GM23338 (cell line): ENCODE measurements around the gene ERBB4. TPM values are rescaled to one million over a fixed set of nuclear protein-coding genes. Genes with fewer than 3 reads are reported as not detected.
"Not testable (repeated sequence)": the region's sequence is repeated elsewhere in the genome, so short reads cannot be mapped to it uniquely, and the experiment has no call there.

ENCODE experiments used
- ATAC-seq: fragments of 200-7000 bp; cut with Tn5 transposase; 3 replicates; pipeline ENCODE4 v1.9.1; 2020
- DNase-seq: peaks from one replicate; pipeline ENCODE4 v3.0.0-alpha.2; 2015; ENCODE audit warnings: low spot score
- H2AFZ ChIP-seq: fragments of 200-600 bp; sonication (generic); 2 replicates; pipeline ENCODE4 v1.8.0; 2016; ENCODE audit warnings: antibody characterized with exemption, mild to moderate bottlenecking, moderate library complexity
- H3F3A ChIP-seq: fragments of 200-600 bp; sonication (generic); replicated peaks from 2 replicates; pipeline ENCODE4 v1.8.0; 2017; ENCODE audit warnings: antibody characterized with exemption, mixed run types, low read depth
- H3K27ac ChIP-seq: fragments of 200-600 bp; sonication (generic); 2 replicates; pipeline ENCODE4 v1.6.1; 2016; ENCODE audit warnings: low read depth
- H3K27me3 ChIP-seq: fragments of 200-600 bp; sonication (generic); 2 replicates; pipeline ENCODE4 v1.8.0; 2016; ENCODE audit warnings: mild to moderate bottlenecking, mixed run types, moderate library complexity; ENCODE audit not compliant: insufficient read depth
- H3K36me3 ChIP-seq: fragments of 200-600 bp; sonication (generic); 2 replicates; pipeline ENCODE4 v1.8.0; 2016; ENCODE audit warnings: mild to moderate bottlenecking; ENCODE audit not compliant: insufficient read depth
- H3K4me1 ChIP-seq: fragments of 200-600 bp; sonication (generic); 2 replicates; pipeline ENCODE4 v1.8.0; 2016; ENCODE audit warnings: mild to moderate bottlenecking, moderate library complexity; ENCODE audit not compliant: insufficient read depth
- H3K4me2 ChIP-seq: fragments of 200-600 bp; sonication (generic); 2 replicates; pipeline ENCODE4 v1.7.1; 2017; ENCODE audit warnings: mixed run types
- H3K4me3 ChIP-seq: fragments of 200-600 bp; sonication (generic); 2 replicates; pipeline ENCODE4 v1.6.1; 2016; ENCODE audit warnings: mixed run types
- H3K79me2 ChIP-seq: fragments of 200-600 bp; sonication (generic); replicated peaks from 2 replicates; pipeline ENCODE4 v1.8.0; 2017; ENCODE audit warnings: mild to moderate bottlenecking; ENCODE audit not compliant: insufficient read depth
- H3K9me2 ChIP-seq: fragments of 200-600 bp; sonication (generic); 2 replicates; pipeline ENCODE4 v1.8.0; 2017; ENCODE audit not compliant: insufficient read depth
- H4K20me1 ChIP-seq: fragments of 200-600 bp; sonication (generic); replicated peaks from 2 replicates; pipeline ENCODE4 v1.8.0; 2017; ENCODE audit warnings: mild to moderate bottlenecking; ENCODE audit not compliant: insufficient read depth
- H3K27ac Mint-ChIP-seq: 2 replicates; pipeline ENCODE4 v1.8.0; 2020; ENCODE audit warnings: inconsistent platforms, mild to moderate bottlenecking, moderate library complexity, mixed read lengths
- H3K27me3 Mint-ChIP-seq: 3 replicates; pipeline ENCODE4 v1.8.0; 2022; ENCODE audit warnings: low read depth, mild to moderate bottlenecking, moderate library complexity, mixed read lengths, inconsistent platforms; ENCODE audit not compliant: insufficient read depth, poor library complexity
- H3K36me3 Mint-ChIP-seq: 3 replicates; pipeline ENCODE4 v1.8.0; 2021; ENCODE audit warnings: low read depth, mild to moderate bottlenecking, inconsistent platforms, moderate library complexity, mixed read lengths
- H3K4me1 Mint-ChIP-seq: 3 replicates; pipeline ENCODE4 v1.8.0; 2020; ENCODE audit warnings: mild to moderate bottlenecking, inconsistent platforms, mixed read lengths
- H3K4me3 Mint-ChIP-seq: 3 replicates; pipeline ENCODE4 v1.8.0; 2021; ENCODE audit warnings: moderate library complexity, mild to moderate bottlenecking, inconsistent platforms, mixed read lengths
- H3K9me3 Mint-ChIP-seq: 3 replicates; pipeline ENCODE4 v1.8.0; 2020; ENCODE audit warnings: moderate library complexity, mild to moderate bottlenecking, inconsistent platforms, mixed read lengths
- CREB1 ChIP-seq: fragments of 250-450 bp; sonication (Bioruptor Pico); IDR thresholded peaks from 2 replicates; pipeline ENCODE4 v1.5.0; 2020; ENCODE audit warnings: low read depth, mild to moderate bottlenecking, moderate library complexity
- ETS1 ChIP-seq: IDR thresholded peaks from 2 replicates; pipeline ENCODE4 v1.6.1; 2016; ENCODE audit warnings: antibody characterized with exemption
- EZH2 ChIP-seq: fragments of 200-600 bp; sonication (generic); IDR thresholded peaks from one replicate; pipeline ENCODE4 v1.8.0; 2017; ENCODE audit warnings: antibody characterized with exemption, mild to moderate bottlenecking, low read depth; ENCODE audit not compliant: unreplicated experiment
- EZH2phosphoT487 ChIP-seq: fragments of 200-600 bp; sonication (generic); IDR thresholded peaks from one replicate; pipeline ENCODE4 v1.8.1; 2018; ENCODE audit warnings: antibody characterized with exemption; ENCODE audit not compliant: unreplicated experiment
- JUNB ChIP-seq: IDR thresholded peaks from one replicate; pipeline ENCODE4 v1.6.1; 2016; ENCODE audit warnings: antibody characterized with exemption; ENCODE audit not compliant: unreplicated experiment
- NANOG ChIP-seq: IDR thresholded peaks from 2 replicates; pipeline ENCODE4 v1.6.1; 2016; ENCODE audit warnings: antibody characterized with exemption, borderline replicate concordance
- POLR2AphosphoS5 ChIP-seq: IDR thresholded peaks from 2 replicates; pipeline ENCODE4 v1.6.1; 2016; ENCODE audit warnings: antibody characterized with exemption, low read depth
- STAT1 ChIP-seq: IDR thresholded peaks from one replicate; pipeline ENCODE4 v1.6.1; 2016; ENCODE audit warnings: antibody characterized with exemption; ENCODE audit not compliant: unreplicated experiment
- ZNF114 ChIP-seq: fragments of 250-450 bp; sonication (Bioruptor Pico); IDR thresholded peaks from 2 replicates; pipeline ENCODE4 v1.5.0; 2020; ENCODE audit warnings: mild to moderate bottlenecking, moderate library complexity
- ZNF331 ChIP-seq: fragments of 250-450 bp; sonication (Bioruptor Pico); IDR thresholded peaks from 2 replicates; pipeline ENCODE4 v1.5.0; 2020; ENCODE audit warnings: low read depth, mild to moderate bottlenecking, moderate library complexity
- polyA plus RNA-seq: library from polyadenylated mRNA; unstranded; fragments of >200 nt; fragmentation: Nextera tagmentation; extraction: Ambion mirVana; gene quantifications from 2 replicates; pipeline ENCODE4 v1.2.1, GENCODE V29; 2016
- total RNA-seq: library from RNA; depleted of rRNA; stranded (reverse); fragments of >200 nt; shearing (Covaris generic); gene quantifications from 2 replicates; pipeline ENCODE4 v1.2.3, GENCODE V29; 2014
- TF ChIP-seq, protein P1 (sequence below): IDR thresholded peaks from one replicate; pipeline ENCODE4 v1.6.1; 2018; ENCODE audit warnings: antibody characterized with exemption; ENCODE audit not compliant: unreplicated experiment

ERBB4 gene
- total and polyA plus RNA-seq, 2 experiments from 2014 or later = 0.73 to 1.1 TPM

DNA sequence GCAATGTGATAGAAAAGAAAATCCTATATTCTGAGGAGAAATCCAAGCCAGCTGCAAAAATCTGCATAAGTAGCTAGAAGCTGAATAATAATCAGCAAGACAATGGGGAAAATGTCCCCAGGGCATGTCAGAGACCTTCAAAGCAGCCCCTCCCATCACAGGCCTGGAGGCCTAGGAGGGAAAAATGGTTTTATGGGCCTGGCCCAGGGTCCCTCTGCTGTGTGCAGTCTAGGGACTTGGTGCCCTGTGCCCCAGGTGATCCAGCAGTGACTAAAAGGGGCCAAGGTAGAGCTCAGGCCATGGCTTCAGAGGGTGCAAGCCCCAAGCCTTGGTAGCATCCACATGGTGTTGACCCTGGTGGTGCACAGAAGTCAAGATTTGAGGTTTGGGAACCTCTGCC is 432.1 kb downstream of the ERBB4 start:
- not testable (repeated sequence) for H4K20me1 ChIP-seq, ATAC-seq, DNase-seq, H3K79me2 ChIP-seq, H3K9me2 ChIP-seq, H3K36me3 ChIP-seq, H3K4me3 Mint-ChIP-seq, H3K27me3 ChIP-seq, H3K27ac Mint-ChIP-seq, H3K27me3 Mint-ChIP-seq, H3K4me2 ChIP-seq, H3F3A ChIP-seq, H2AFZ ChIP-seq, H3K27ac ChIP-seq, H3K4me3 ChIP-seq
- peaks cover 38% of the 10 kb centered on the region for H3K4me1 ChIP-seq
- Mint-ChIP-seq H3K36me3 (peaks cover 34% of the 10 kb centered on the region), H3K9me3 (peaks cover 30% of the 10 kb centered on the region), H3K4me1 (peaks cover 38% of the 10 kb centered on the region)

DNA sequence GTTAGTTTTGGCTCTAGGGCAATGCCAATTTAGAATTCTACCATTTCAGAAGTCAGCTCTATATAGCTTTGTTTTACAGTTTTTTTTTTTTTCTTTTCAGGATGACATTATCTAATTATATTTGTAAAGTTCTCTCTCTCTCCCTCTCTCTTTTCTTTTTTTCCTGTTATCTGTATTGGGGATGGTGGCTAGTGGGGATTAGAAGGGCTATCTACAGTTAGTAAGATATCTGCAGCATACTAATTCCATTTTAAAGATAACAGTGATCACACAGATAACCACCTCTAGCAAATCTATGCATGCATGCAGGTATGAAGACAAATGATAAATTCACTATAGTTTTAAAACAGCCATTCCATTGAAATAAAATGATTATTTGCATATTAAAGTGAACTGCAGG is 438.9 kb downstream of the ERBB4 start:
- H3K9me3 Mint-ChIP-seq = no peaks in the 10 kb centered on the region
- Histone ChIP-seq H3K27me3 (no peaks in the 10 kb centered on the region), H4K20me1 (no peaks in the 10 kb centered on the region), H3K4me3 (no peak overlapping the region), H3F3A (no peaks in the 10 kb centered on the region), H3K27ac (no peak overlapping the region), H3K4me2 (no peak overlapping the region), H3K36me3 (no peaks in the 10 kb centered on the region), H3K4me1 (peaks cover 13% of the 10 kb centered on the region; the same call in 1 of the 2 replicates), H2AFZ (no peak overlapping the region), H3K79me2 (no peaks in the 10 kb centered on the region), H3K9me2 (no peaks in the 10 kb centered on the region)
- DNase-seq (no peak), ATAC-seq (no peak)
- H3K27me3 Mint-ChIP-seq = no peaks in the 10 kb centered on the region
- H3K36me3 Mint-ChIP-seq = no peaks in the 10 kb centered on the region
- H3K27ac Mint-ChIP-seq = no peak overlapping the region
- H3K4me3 Mint-ChIP-seq = no peak overlapping the region
- peaks cover 14% of the 10 kb centered on the region for H3K4me1 Mint-ChIP-seq
- TF ChIP-seq EZH2phosphoT487 (no peak), ZNF331 (no peak), ZNF114 (CRISPR knock-in tag) (no peak), JUNB (no peak), CREB1 (no peak), STAT1 (no peak)

- Mint-ChIP-seq H3K27ac (no peak overlapping the region), H3K4me3 (no peak overlapping the region), H3K9me3 (no peaks in the 10 kb centered on the region), H3K4me1 (peaks cover 14% of the 10 kb centered on the region), H3K27me3 (no peaks in the 10 kb centered on the region), H3K36me3 (no peaks in the 10 kb centered on the region)
- Histone ChIP-seq H3K4me3 (no peak overlapping the region), H4K20me1 (no peaks in the 10 kb centered on the region), H3K79me2 (no peaks in the 10 kb centered on the region), H2AFZ (no peak overlapping the region), H3K9me2 (no peaks in the 10 kb centered on the region), H3K27me3 (no peaks in the 10 kb centered on the region), H3K4me2 (no peak overlapping the region), H3K36me3 (no peaks in the 10 kb centered on the region), H3K27ac (no peak overlapping the region), H3F3A (no peaks in the 10 kb centered on the region), H3K4me1 (peaks cover 13% of the 10 kb centered on the region; the same call in 1 of the 2 replicates)
- ATAC-seq = no peak
- no peak for DNase-seq
- TF ChIP-seq ZNF114 (CRISPR knock-in tag) = no peak
- no peak for TF ChIP-seq NANOG
- TF ChIP-seq POLR2AphosphoS5 = no peak
- TF ChIP-seq ZNF331 = no peak
- no peak for TF ChIP-seq ETS1
- TF ChIP-seq CREB1 = no peak
- no peak for TF ChIP-seq JUNB
- TF ChIP-seq, protein P1, sequence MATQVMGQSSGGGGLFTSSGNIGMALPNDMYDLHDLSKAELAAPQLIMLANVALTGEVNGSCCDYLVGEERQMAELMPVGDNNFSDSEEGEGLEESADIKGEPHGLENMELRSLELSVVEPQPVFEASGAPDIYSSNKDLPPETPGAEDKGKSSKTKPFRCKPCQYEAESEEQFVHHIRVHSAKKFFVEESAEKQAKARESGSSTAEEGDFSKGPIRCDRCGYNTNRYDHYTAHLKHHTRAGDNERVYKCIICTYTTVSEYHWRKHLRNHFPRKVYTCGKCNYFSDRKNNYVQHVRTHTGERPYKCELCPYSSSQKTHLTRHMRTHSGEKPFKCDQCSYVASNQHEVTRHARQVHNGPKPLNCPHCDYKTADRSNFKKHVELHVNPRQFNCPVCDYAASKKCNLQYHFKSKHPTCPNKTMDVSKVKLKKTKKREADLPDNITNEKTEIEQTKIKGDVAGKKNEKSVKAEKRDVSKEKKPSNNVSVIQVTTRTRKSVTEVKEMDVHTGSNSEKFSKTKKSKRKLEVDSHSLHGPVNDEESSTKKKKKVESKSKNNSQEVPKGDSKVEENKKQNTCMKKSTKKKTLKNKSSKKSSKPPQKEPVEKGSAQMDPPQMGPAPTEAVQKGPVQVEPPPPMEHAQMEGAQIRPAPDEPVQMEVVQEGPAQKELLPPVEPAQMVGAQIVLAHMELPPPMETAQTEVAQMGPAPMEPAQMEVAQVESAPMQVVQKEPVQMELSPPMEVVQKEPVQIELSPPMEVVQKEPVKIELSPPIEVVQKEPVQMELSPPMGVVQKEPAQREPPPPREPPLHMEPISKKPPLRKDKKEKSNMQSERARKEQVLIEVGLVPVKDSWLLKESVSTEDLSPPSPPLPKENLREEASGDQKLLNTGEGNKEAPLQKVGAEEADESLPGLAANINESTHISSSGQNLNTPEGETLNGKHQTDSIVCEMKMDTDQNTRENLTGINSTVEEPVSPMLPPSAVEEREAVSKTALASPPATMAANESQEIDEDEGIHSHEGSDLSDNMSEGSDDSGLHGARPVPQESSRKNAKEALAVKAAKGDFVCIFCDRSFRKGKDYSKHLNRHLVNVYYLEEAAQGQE = no peak
- TF ChIP-seq EZH2phosphoT487 = no peak
- TF ChIP-seq STAT1 = no peak
- no peak for TF ChIP-seq EZH2
These were observed 439.6 kb downstream of the ERBB4 start for GRCh38 chr2:212098966-212099365.
